IPS-20b (cell line): ENCODE data around the gene SERPINA3.

Experiments used
- H3K27ac ChIP-seq: one replicate; pipeline ENCODE4 v1.5.1; 2013; ENCODE audit warnings: low read length
- H3K27me3 ChIP-seq: 2 replicates; pipeline ENCODE4 v1.6.1; 2013; ENCODE audit warnings: mild to moderate bottlenecking, low read length, inconsistent platforms; ENCODE audit not compliant: insufficient read depth
- H3K36me3 ChIP-seq: 2 replicates; pipeline ENCODE4 v1.6.1; 2013; ENCODE audit warnings: low read depth, mild to moderate bottlenecking, inconsistent platforms, low read length, moderate library complexity; ENCODE audit not compliant: insufficient read depth
- H3K4me1 ChIP-seq: 2 replicates; pipeline ENCODE4 v1.6.1; 2013; ENCODE audit warnings: mild to moderate bottlenecking, control low read depth, inconsistent platforms, low read length, moderate library complexity; ENCODE audit not compliant: insufficient read depth
- H3K4me3 ChIP-seq: 2 replicates; pipeline ENCODE4 v1.5.1; 2013; ENCODE audit warnings: mild to moderate bottlenecking, low read length, inconsistent platforms
- H3K9ac ChIP-seq: 2 replicates; pipeline ENCODE4 v1.6.1; 2013; ENCODE audit warnings: low read depth, mild to moderate bottlenecking, inconsistent platforms, low read length, moderate library complexity
- H3K9me3 ChIP-seq: 2 replicates; pipeline ENCODE4 v1.6.1; 2013; ENCODE audit warnings: mild to moderate bottlenecking, low read depth, low read length, inconsistent platforms; ENCODE audit not compliant: insufficient read depth

SERPINA3 gene

DNA sequence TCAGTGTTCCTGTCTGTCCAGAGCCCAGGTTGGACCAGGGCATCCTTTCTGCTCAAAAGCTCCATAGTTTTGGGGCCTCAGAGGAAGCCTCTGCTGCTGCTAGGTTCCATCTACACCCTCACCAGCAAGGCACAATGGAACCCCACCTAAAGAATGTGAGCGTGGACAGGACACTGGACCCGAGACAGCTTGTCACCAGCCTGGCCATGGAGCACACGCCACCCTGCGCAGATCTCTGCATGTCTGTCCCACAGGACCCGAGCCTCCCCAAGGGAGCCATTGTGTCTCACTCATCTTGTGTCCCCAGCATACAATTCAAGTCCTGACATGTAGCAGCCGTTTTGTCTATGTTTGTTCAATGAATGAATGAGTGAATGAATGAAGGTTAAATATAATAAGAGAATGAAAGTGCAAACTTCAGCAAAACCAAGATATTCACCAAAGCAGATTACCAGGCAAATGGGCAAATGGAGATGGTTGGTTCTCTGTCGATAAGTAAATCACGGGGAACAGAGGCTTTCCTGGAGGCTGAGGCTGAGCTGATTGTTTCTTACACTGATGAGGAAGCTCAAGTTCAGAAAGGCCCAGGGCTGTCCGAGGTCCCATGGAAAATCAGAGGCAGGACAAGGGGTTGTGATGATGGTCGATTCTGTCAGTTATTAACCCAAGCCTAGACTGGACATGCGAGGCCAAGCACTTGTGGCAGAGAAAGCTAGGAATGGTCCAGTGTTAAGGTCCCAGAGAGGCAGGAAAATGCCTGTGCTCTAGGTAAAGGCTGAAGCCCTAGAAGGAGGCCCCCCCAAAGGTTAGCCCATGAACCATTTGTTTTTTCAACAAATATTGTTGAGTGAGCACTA is 27.0 kb downstream of the SERPINA3 start:
- Histone ChIP-seq H3K9ac (no peak overlapping the region), H3K4me1 (0 out of 2 replicates have a peak, but pooled peaks cover 3% of the 10 kb centered on the region), H3K36me3 (no peaks in the 10 kb centered on the region), H3K9me3 (no peaks in the 10 kb centered on the region), H3K27ac (no peak overlapping the region), H3K4me3 (no peak overlapping the region), H3K27me3 (no peaks in the 10 kb centered on the region)

DNA sequence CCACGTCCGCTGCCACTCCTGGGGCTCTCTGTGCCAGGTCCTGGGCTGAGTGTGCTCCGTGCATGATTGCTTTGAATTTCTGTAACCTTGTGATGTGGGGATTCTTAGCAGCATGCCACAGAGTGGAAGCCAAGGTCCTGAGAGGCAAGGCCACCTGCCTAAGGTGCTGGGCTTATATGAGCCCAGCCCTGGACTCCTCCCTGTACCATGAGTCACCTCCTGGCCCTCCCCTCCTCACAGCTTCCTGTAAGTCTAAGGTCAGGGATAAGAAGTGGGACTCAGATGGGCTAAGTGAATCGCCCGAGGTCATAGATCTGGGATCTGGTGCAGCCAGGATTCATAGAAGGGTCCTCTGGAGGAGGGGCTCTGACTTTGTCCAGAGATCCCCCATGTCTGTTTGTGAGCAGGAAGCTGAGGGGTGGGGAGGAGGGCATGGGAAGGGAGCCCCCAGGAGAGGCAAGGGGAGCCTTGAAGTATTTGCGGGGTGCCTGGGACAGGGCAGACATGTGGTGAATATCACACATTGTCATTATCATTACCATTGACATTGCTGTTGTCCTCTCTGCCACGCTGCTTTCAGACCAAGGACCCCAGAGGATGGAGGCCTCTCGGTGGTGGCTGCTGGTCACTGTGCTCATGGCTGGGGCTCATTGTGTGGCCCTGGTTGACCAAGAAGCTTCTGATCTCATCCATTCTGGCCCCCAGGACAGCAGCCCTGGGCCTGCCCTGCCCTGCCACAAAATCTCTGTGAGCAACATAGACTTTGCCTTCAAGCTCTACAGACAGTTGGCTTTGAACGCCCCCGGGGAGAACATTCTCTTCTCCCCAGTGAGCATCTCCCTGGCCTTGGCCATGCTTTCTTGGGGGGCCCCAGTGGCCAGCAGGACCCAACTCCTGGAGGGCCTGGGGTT is 28.8 kb downstream of the SERPINA3 start:
- no peaks in the 10 kb centered on the region for H3K27me3 ChIP-seq
- no peak overlapping the region for H3K9ac ChIP-seq
- no peaks in the 10 kb centered on the region for H3K9me3 ChIP-seq
- 0 out of 2 replicates have a peak, but pooled peaks cover 3% of the 10 kb centered on the region for H3K4me1 ChIP-seq
- no peaks in the 10 kb centered on the region for H3K36me3 ChIP-seq
- H3K27ac ChIP-seq, result no peak overlapping the region
- H3K4me3 ChIP-seq, result no peak overlapping the region

DNA sequence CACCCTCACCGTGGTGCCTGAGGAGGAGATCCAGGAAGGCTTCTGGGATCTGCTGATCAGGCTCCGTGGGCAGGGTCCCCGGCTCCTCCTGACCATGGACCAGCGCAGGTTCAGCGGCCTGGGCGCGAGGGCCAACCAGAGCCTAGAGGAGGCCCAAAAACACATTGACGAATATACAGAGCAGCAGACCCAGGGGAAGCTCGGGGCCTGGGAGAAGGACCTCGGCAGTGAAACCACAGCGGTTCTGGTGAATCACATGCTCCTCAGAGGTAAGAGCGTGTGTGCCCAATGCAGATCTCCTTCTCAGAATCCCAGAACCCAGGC is 29.4 kb downstream of the SERPINA3 start:
- no peak overlapping the region for H3K4me3 ChIP-seq
- no peaks in the 10 kb centered on the region for H3K27me3 ChIP-seq
- H3K9ac ChIP-seq, result no peak overlapping the region
- H3K27ac ChIP-seq, result no peak overlapping the region
- no peaks in the 10 kb centered on the region for H3K36me3 ChIP-seq
- no peaks in the 10 kb centered on the region for H3K9me3 ChIP-seq
- 0 out of 2 replicates have a peak, but pooled peaks cover 1% of the 10 kb centered on the region for H3K4me1 ChIP-seq

DNA sequence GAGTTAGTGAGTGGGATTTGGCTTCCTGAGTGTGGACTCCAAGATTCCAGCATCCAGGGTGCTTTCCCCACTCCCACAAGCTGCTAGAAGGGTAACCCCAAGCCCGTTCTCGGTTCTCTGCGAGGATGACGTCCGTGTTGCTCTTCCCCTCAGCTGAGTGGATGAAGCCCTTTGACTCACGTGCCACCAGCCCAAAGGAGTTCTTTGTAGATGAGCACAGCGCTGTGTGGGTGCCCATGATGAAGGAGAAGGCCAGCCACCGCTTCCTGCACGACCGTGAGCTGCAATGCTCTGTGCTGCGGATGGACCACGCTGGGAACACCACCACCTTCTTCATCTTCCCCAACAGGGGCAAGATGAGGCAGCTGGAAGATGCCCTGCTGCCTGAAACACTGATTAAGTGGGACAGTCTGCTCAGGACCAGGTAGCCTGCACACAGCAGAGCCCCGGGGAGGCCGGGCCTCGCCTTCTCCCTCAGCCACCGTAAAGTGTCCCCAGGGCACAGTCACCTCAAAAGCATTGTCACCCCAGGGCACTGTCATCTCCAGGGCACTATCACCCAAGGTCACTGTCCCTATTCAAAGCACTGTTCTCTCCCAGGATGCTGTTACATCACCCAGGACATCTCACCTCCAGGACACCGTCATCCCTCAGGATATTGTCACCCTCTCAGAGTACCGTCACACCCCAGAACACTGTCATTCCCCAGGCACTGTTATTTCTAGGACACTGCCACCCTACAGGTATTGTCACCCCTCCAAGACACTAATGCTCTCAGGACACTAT is 31.3 kb downstream of the SERPINA3 start:
- no peak overlapping the region for H3K27ac ChIP-seq
- no peaks in the 10 kb centered on the region for H3K4me1 ChIP-seq
- peaks cover 4% of the 10 kb centered on the region; the same call in 1 of the 2 replicates for H3K9me3 ChIP-seq
- no peaks in the 10 kb centered on the region for H3K36me3 ChIP-seq
- no peak overlapping the region for H3K9ac ChIP-seq
- H3K4me3 ChIP-seq, result no peak overlapping the region
- H3K27me3 ChIP-seq, result no peaks in the 10 kb centered on the region

DNA sequence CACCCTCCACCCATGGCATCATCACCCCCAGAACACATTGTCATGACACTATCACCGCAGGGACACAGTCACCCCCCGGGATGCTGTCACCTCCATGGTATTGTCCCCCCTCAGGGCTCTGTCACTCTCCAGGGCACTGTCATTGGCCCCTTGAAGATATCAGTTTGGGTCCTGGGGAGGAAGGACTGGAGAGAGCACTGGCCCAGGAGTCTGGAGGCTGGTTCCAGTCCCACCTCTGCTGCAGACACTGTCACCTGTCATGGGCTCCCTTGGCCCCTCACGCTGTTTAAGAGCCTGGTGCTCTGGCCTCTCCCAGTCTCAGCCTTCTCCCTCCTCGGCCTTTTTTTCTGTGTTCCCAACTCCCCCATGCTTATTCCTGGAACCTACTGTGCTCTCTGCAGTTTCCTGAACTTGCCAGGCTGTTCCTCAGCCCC is 31.9 kb downstream of the SERPINA3 start:
- Histone ChIP-seq H3K9ac (no peak overlapping the region), H3K9me3 (peaks cover 4% of the 10 kb centered on the region; the same call in 1 of the 2 replicates), H3K4me3 (no peak overlapping the region), H3K27ac (no peak overlapping the region), H3K36me3 (no peaks in the 10 kb centered on the region), H3K27me3 (no peaks in the 10 kb centered on the region), H3K4me1 (no peaks in the 10 kb centered on the region)

DNA sequence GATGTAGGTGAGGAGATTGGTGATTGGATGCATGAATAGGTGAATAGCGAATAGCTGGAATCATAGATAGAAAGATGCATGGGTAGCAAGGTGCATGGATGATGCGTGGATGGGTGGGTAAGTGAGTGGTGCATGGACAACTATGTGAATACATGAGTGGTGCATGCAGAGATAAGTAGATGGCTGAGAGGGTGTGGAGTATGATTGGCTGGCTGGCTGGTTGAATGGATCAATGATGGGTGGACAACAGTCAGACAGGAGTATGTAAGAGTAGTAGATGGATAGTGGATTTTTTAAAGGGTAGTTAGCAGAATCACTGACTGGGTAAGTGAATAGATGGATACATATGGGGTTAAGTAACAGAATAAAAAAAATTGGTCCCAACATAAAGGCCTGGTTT is 33.9 kb downstream of the SERPINA3 start:
- Histone ChIP-seq H3K9ac (no peak overlapping the region), H3K4me3 (no peak overlapping the region), H3K4me1 (no peaks in the 10 kb centered on the region), H3K27ac (no peak overlapping the region), H3K36me3 (no peaks in the 10 kb centered on the region), H3K27me3 (no peaks in the 10 kb centered on the region), H3K9me3 (peaks cover 4% of the 10 kb centered on the region; the same call in 1 of the 2 replicates)

DNA sequence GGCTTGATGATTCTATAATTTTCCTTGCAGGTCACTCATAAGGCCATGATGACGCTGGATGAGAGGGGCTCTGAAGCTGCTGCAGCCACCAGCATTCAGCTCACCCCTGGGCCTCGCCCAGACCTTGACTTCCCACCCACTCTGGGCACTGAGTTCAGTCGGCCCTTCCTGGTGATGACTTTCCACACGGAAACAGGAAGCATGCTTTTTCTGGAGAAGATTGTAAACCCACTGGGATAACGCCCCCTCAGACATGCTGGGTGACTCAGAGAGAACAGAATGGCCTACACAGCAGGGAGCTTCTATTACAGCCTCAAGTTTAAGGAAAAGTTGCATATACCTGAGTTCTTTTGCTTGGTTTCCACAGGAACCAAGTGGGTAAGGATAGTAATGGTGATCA is 34.3 kb downstream of the SERPINA3 start:
- no peak overlapping the region for H3K27ac ChIP-seq
- H3K9ac ChIP-seq, result no peak overlapping the region
- no peaks in the 10 kb centered on the region for H3K36me3 ChIP-seq
- H3K4me3 ChIP-seq, result no peak overlapping the region
- H3K4me1 ChIP-seq, result no peaks in the 10 kb centered on the region
- H3K9me3 ChIP-seq, result peaks cover 4% of the 10 kb centered on the region; the same call in 1 of the 2 replicates
- no peaks in the 10 kb centered on the region for H3K27me3 ChIP-seq

GRCh38 chr14:94648801-94649200 is 36.6 kb downstream of the SERPINA3 start:
- no peak overlapping the region for H3K4me3 ChIP-seq
- no peak overlapping the region for H3K27ac ChIP-seq
- H3K9ac ChIP-seq, result no peak overlapping the region
- H3K4me1 ChIP-seq, result no peaks in the 10 kb centered on the region
- H3K9me3 ChIP-seq, result peaks cover 4% of the 10 kb centered on the region; the same call in 1 of the 2 replicates
- no peaks in the 10 kb centered on the region for H3K36me3 ChIP-seq
- no peaks in the 10 kb centered on the region for H3K27me3 ChIP-seq

DNA sequence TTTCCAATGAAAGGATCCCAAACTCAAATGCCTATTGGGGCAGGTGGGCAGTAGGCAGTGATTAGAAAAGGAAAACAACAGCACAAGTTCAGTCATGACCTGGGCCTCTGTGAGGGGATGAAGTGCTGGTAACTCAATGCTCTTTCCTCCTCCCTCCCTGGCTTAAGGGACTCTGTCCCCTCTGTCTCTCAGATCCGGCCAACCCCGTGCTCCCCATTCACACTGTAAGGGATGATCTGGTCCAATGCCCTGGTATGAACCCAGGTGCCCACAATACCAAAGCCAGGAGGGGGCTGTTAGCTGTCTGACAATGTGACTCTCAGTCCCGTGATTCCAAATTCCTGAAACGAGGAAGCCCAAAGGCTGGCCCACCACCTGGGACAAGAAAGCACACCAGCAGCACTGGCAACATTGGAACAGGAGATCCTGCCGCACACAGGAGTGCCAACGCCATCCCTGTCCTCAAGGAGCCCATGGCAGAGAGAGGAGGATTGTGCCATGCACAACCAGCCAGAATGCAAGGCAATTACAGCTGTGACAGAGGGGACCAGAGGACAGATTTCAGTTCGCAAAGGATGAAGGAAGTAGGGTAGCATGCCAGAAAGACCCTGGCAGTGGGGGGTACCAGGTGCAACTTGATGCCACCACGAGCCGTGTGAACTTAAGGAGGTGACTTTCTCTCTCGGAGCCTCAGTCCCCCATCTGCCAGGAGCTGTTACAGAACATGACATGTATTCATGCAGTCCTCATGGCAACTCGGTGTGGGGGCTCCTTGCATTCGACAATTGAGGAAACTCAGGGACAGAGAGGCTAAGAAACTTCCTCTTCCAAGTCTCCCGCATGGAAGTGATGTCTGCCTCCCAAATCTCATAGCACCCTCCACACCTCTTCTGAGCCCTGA is 37.6 kb downstream of the SERPINA3 start:
- Histone ChIP-seq H3K27me3 (no peaks in the 10 kb centered on the region), H3K4me3 (no peak overlapping the region), H3K27ac (no peak overlapping the region), H3K36me3 (no peaks in the 10 kb centered on the region), H3K9ac (no peak overlapping the region), H3K4me1 (no peaks in the 10 kb centered on the region), H3K9me3 (peaks cover 4% of the 10 kb centered on the region; the same call in 1 of the 2 replicates)

DNA sequence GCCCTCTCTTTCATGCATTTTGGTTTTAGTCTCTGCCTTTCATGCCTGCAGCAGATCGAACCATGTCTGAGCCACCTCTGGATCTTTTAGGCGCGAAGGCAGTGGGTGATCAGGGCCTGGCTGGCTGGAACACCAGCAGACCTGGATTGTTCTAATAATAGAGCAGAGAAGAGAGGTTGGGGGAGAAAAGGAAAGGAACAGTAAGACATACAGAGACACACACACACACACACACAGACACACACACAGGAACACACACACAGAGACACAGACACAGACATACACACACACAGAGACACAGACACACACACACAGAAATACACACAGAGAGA is 38.2 kb downstream of the SERPINA3 start:
- H3K4me3 ChIP-seq, result no peak overlapping the region
- H3K9me3 ChIP-seq, result peaks cover 4% of the 10 kb centered on the region; the same call in 1 of the 2 replicates
- no peak overlapping the region for H3K27ac ChIP-seq
- H3K4me1 ChIP-seq, result no peaks in the 10 kb centered on the region
- H3K9ac ChIP-seq, result no peak overlapping the region
- H3K27me3 ChIP-seq, result no peaks in the 10 kb centered on the region
- H3K36me3 ChIP-seq, result no peaks in the 10 kb centered on the region
